HEK293 (cell line): ENCODE results near the gene KHSRP.

Experiments
- BCL6B ChIP-seq: fragments of 450-650 bp; formaldehyde crosslinking; IDR thresholded peaks from 2 replicates; pipeline ENCODE4 v1.5.1; 2017; ENCODE audit warnings: missing biosample characterization, missing genetic modification characterization
- EGR2 ChIP-seq: fragments of 450-650 bp; formaldehyde crosslinking; IDR thresholded peaks from 2 replicates; pipeline ENCODE4 v1.5.1; 2016; ENCODE audit warnings: low read depth, missing biosample characterization, missing genetic modification characterization
- HIC1 ChIP-seq: fragments of 450-650 bp; formaldehyde crosslinking; IDR thresholded peaks from 2 replicates; pipeline ENCODE4 v1.5.1; 2016; ENCODE audit warnings: missing biosample characterization, missing genetic modification characterization
- KLF16 ChIP-seq: fragments of 450-650 bp; formaldehyde crosslinking; IDR thresholded peaks from 2 replicates; pipeline ENCODE4 v1.5.1; 2017; ENCODE audit warnings: missing biosample characterization, missing genetic modification characterization
- KLF9 ChIP-seq: fragments of 450-650 bp; formaldehyde crosslinking; IDR thresholded peaks from 2 replicates; pipeline ENCODE4 v1.5.1; 2016; ENCODE audit warnings: missing biosample characterization, missing genetic modification characterization, low read depth
- MEIS1 ChIP-seq: sonication (generic); formaldehyde crosslinking; IDR thresholded peaks from 2 replicates; pipeline ENCODE4 v1.8.1; 2022; ENCODE audit warnings: missing genetic modification reagents, mild to moderate bottlenecking, borderline replicate concordance
- MZF1 ChIP-seq: fragments of 450-650 bp; formaldehyde crosslinking; IDR thresholded peaks from 2 replicates; pipeline ENCODE4 v1.5.1; 2017; ENCODE audit warnings: missing biosample characterization, missing genetic modification characterization, borderline replicate concordance
- OVOL3 ChIP-seq: fragments of 450-650 bp; formaldehyde crosslinking; IDR thresholded peaks from 2 replicates; pipeline ENCODE4 v1.5.1; 2016; ENCODE audit warnings: missing biosample characterization, missing genetic modification characterization
- REPIN1 ChIP-seq: fragments of 450-650 bp; formaldehyde crosslinking; IDR thresholded peaks from 2 replicates; pipeline ENCODE4 v1.5.1; 2017; ENCODE audit warnings: missing biosample characterization, missing genetic modification characterization, low read depth
- SCRT1 ChIP-seq: fragments of 450-650 bp; formaldehyde crosslinking; IDR thresholded peaks from 2 replicates; pipeline ENCODE4 v1.5.1; 2016; ENCODE audit warnings: missing biosample characterization, missing genetic modification characterization, borderline replicate concordance
- ZBTB17 ChIP-seq: fragments of 450-650 bp; formaldehyde crosslinking; IDR thresholded peaks from 2 replicates; pipeline ENCODE4 v1.5.1; 2016; ENCODE audit warnings: missing biosample characterization, missing genetic modification characterization
- ZBTB26 ChIP-seq: fragments of 450-650 bp; formaldehyde crosslinking; optimal IDR thresholded peaks from 2 replicates; pipeline ENCODE3; 2016; ENCODE audit warnings: missing biosample characterization, mild to moderate bottlenecking, missing genetic modification characterization
- ZBTB48 ChIP-seq: fragments of 450-650 bp; formaldehyde crosslinking; IDR thresholded peaks from 2 replicates; pipeline ENCODE4 v1.5.1; 2016; ENCODE audit warnings: missing biosample characterization, missing genetic modification characterization
- ZNF10 ChIP-seq: fragments of 450-650 bp; formaldehyde crosslinking; IDR thresholded peaks from 2 replicates; pipeline ENCODE4 v1.5.1; 2017; ENCODE audit warnings: missing biosample characterization, missing genetic modification characterization
- ZNF121 ChIP-seq: fragments of 450-650 bp; formaldehyde crosslinking; IDR thresholded peaks from 2 replicates; pipeline ENCODE4 v1.5.1; 2016; ENCODE audit warnings: missing biosample characterization, missing genetic modification characterization
- ZNF19 ChIP-seq: fragments of 450-650 bp; formaldehyde crosslinking; IDR thresholded peaks from 2 replicates; pipeline ENCODE4; 2016; ENCODE audit warnings: missing biosample characterization, missing genetic modification characterization, low read depth
- ZNF341 ChIP-seq: fragments of 450-650 bp; formaldehyde crosslinking; IDR thresholded peaks from 2 replicates; pipeline ENCODE4; 2016; ENCODE audit warnings: low read depth, missing biosample characterization, missing genetic modification characterization
- ZNF350 ChIP-seq: fragments of 450-650 bp; formaldehyde crosslinking; IDR thresholded peaks from 2 replicates; pipeline ENCODE4 v1.5.0; 2017; ENCODE audit warnings: missing biosample characterization, mild to moderate bottlenecking, missing genetic modification characterization
- ZNF366 ChIP-seq: fragments of 450-650 bp; formaldehyde crosslinking; conservative IDR thresholded peaks from 2 replicates; pipeline ENCODE4 v1.5.1; 2016; ENCODE audit warnings: missing biosample characterization, missing genetic modification characterization
- ZNF394 ChIP-seq: fragments of 450-650 bp; formaldehyde crosslinking; IDR thresholded peaks from 2 replicates; pipeline ENCODE4 v1.5.1; 2016; ENCODE audit warnings: missing biosample characterization, missing genetic modification characterization, mild to moderate bottlenecking, moderate library complexity, borderline replicate concordance
- ZNF398 ChIP-seq: fragments of 450-650 bp; formaldehyde crosslinking; IDR thresholded peaks from 2 replicates; pipeline ENCODE4 v1.5.1; 2017; ENCODE audit warnings: missing biosample characterization, missing genetic modification characterization
- ZNF426 ChIP-seq: fragments of 450-650 bp; formaldehyde crosslinking; IDR thresholded peaks from 2 replicates; pipeline ENCODE4 v1.5.1; 2017; ENCODE audit warnings: missing biosample characterization, missing genetic modification characterization, mild to moderate bottlenecking, inconsistent platforms, moderate library complexity
- ZNF473 ChIP-seq: fragments of 450-650 bp; formaldehyde crosslinking; IDR thresholded peaks from 2 replicates; pipeline ENCODE4 v1.5.1; 2017; ENCODE audit warnings: missing biosample characterization, missing genetic modification characterization
- ZNF510 ChIP-seq: fragments of 450-650 bp; formaldehyde crosslinking; IDR thresholded peaks from 2 replicates; pipeline ENCODE4 v1.5.1; 2018; ENCODE audit warnings: mild to moderate bottlenecking, missing genetic modification characterization, missing biosample characterization; ENCODE audit not compliant: insufficient replicate concordance
- ZNF558 ChIP-seq: fragments of 450-650 bp; formaldehyde crosslinking; IDR thresholded peaks from 2 replicates; pipeline ENCODE4 v1.5.1; 2016; ENCODE audit warnings: missing biosample characterization, missing genetic modification characterization
- ZNF560 ChIP-seq: fragments of 450-650 bp; formaldehyde crosslinking; IDR thresholded peaks from 2 replicates; pipeline ENCODE4 v1.5.1; 2017; ENCODE audit warnings: missing biosample characterization, missing genetic modification characterization, borderline replicate concordance
- ZNF645 ChIP-seq: fragments of 450-650 bp; formaldehyde crosslinking; IDR thresholded peaks from 2 replicates; pipeline ENCODE4; 2016; ENCODE audit warnings: missing biosample characterization, missing genetic modification characterization
- ZNF704 ChIP-seq: fragments of 450-650 bp; formaldehyde crosslinking; IDR thresholded peaks from 2 replicates; pipeline ENCODE4 v1.5.1; 2016; ENCODE audit warnings: missing biosample characterization, missing genetic modification characterization
- ZSCAN16 ChIP-seq: fragments of 450-650 bp; formaldehyde crosslinking; IDR thresholded peaks from 2 replicates; pipeline ENCODE4 v1.5.1; 2016; ENCODE audit warnings: missing biosample characterization, missing genetic modification characterization
- ZSCAN30 ChIP-seq: fragments of 450-650 bp; IDR thresholded peaks from 2 replicates; pipeline ENCODE4 v1.5.1; 2018; ENCODE audit warnings: missing biosample characterization, mild to moderate bottlenecking, missing genetic modification characterization, moderate library complexity

The KHSRP gene

GRCh38 chr19:6459262-6460098 is 34.9 kb upstream of the KHSRP start, which contains the start of gene SLC25A23 (continued):
- TF ChIP-seq ZNF426 (tag by site-specific recombination) (no peak), MZF1 (tag by site-specific recombination) (0 out of 2 replicates have a peak, but pooled peaks have one; percentile 66), EGR2 (tag by site-specific recombination) (peak; percentile 66), BCL6B (tag by site-specific recombination) (no peak), ZSCAN30 (tag by site-specific recombination) (peak; percentile 30; the same call in 1 of the 2 replicates), ZNF350 (tag by site-specific recombination) (no peak), MEIS1 (no peak), ZNF366 (tag by site-specific recombination) (no peak), ZNF121 (peak; percentile 34; the same call in 1 of the 2 replicates), ZBTB26 (tag by site-specific recombination) (no peak), ZNF558 (tag by site-specific recombination) (no peak; the same call in 1 of the 2 replicates), ZNF398 (tag by site-specific recombination) (peak; percentile 74; the same call in 1 of the 2 replicates), OVOL3 (tag by site-specific recombination) (no peak), HIC1 (tag by site-specific recombination) (peak; percentile 58; the same call in 1 of the 2 replicates), ZNF341 (tag by site-specific recombination) (peak; percentile 89), ZNF10 (tag by site-specific recombination) (no peak), KLF9 (peak; percentile 96; the same call in 1 of the 2 replicates), KLF16 (tag by site-specific recombination) (no peak), REPIN1 (tag by site-specific recombination) (no peak), ZNF704 (no peak), ZNF394 (no peak), ZNF560 (no peak), ZSCAN16 (tag by site-specific recombination) (no peak), SCRT1 (tag by site-specific recombination) (0 out of 2 replicates have a peak, but pooled peaks have one; percentile 4), ZNF510 (no peak), ZBTB17 (tag by site-specific recombination) (no peak), ZNF473 (peak; percentile 34; the same call in 1 of the 2 replicates), ZBTB48 (tag by site-specific recombination) (peak; percentile 97), ZNF645 (tag by site-specific recombination) (no peak), ZNF19 (no peak)
